A673 (cell line): ENCODE results near the gene CDK2AP2. TPM values are rescaled to one million over a fixed set of nuclear protein-coding genes. Genes with fewer than 3 reads are reported as not detected.
A peak's percentile ranks its signal among the peaks of the same experiment; 100 is the strongest.
"Not testable (repeated sequence)": the region's sequence is repeated elsewhere in the genome, so short reads cannot be mapped to it uniquely, and the experiment has no call there.

Source experiments
- BruUV-seq: library from RNA; stranded (reverse); fragments of 400-500 nt; replicated peaks from 2 replicates; lab custom pipeline; 2021; lab: Mats Ljungman, UMichigan
- CTCF ChIA-PET: fragments of 300-600 bp; sonication (Branson Sonifier 250); formaldehyde crosslinking; loops from one replicate; lab custom pipeline; 2022; ENCODE audit warnings: antibody characterized with exemption; lab: Charles Lee
- POLR2A ChIA-PET: fragments of 300-600 bp; sonication (Branson Sonifier 250); formaldehyde crosslinking; loops from one replicate; lab custom pipeline; 2022; ENCODE audit warnings: antibody characterized with exemption; ENCODE audit not compliant: low non-redundant PET; lab: Charles Lee
- DNase-seq: peaks from one replicate; pipeline ENCODE4 v3.0.0-alpha.2; 2015; ENCODE audit warnings: low spot score
- H3K27ac ChIP-seq: fragments of 200-600 bp; sonication (generic); 2 replicates; pipeline ENCODE4 v1.5.1; 2016; ENCODE audit warnings: mixed run types, low read depth, mild to moderate bottlenecking, mixed read lengths, antibody characterized with exemption, low read length; ENCODE audit not compliant: poor library complexity, severe bottlenecking
- H3K27me3 ChIP-seq: fragments of 200-600 bp; sonication (generic); replicated peaks from 2 replicates; pipeline ENCODE4 v1.6.1; 2017; ENCODE audit warnings: mixed run types, low read depth, mild to moderate bottlenecking, mixed read lengths, antibody characterized with exemption, low read length; ENCODE audit not compliant: insufficient read depth, poor library complexity
- H3K36me3 ChIP-seq: fragments of 200-600 bp; sonication (generic); 2 replicates; pipeline ENCODE4 v1.6.1; 2016; ENCODE audit warnings: mixed run types, mild to moderate bottlenecking, mixed read lengths, antibody characterized with exemption, low read length; ENCODE audit not compliant: insufficient read depth, poor library complexity, severe bottlenecking
- H3K4me1 ChIP-seq: fragments of 200-600 bp; sonication (generic); 2 replicates; pipeline ENCODE4 v1.6.1; 2017; ENCODE audit warnings: mixed run types, mild to moderate bottlenecking, mixed read lengths, antibody characterized with exemption, low read length; ENCODE audit not compliant: insufficient read depth, poor library complexity, severe bottlenecking
- H3K4me3 ChIP-seq: fragments of 200-600 bp; sonication (generic); 2 replicates; pipeline ENCODE4 v1.5.1; 2016; ENCODE audit warnings: low read depth, mixed run types, mild to moderate bottlenecking, mixed read lengths, low read length; ENCODE audit not compliant: poor library complexity, severe bottlenecking
- H3K9me3 ChIP-seq: fragments of 200-600 bp; sonication (generic); 2 replicates; pipeline ENCODE4 v1.6.1; 2016; ENCODE audit warnings: mixed run types, low read depth, mild to moderate bottlenecking, mixed read lengths, antibody characterized with exemption, low read length; ENCODE audit not compliant: poor library complexity, severe bottlenecking
- CTCF ChIP-seq: fragments of 300-800, 200-600 bp; sonication (generic); conservative IDR thresholded peaks from 2 replicates; pipeline ENCODE4 v1.5.1; 2017; ENCODE audit warnings: low read depth, mild to moderate bottlenecking, antibody characterized with exemption, low read length, moderate library complexity, mixed read lengths
- EZH2 ChIP-seq: fragments of 200-600 bp; sonication (generic); IDR thresholded peaks from 2 replicates; pipeline ENCODE4 v1.6.1; 2017; ENCODE audit warnings: borderline replicate concordance, low read depth, mild to moderate bottlenecking, mixed read lengths, antibody characterized with exemption, low read length; ENCODE audit not compliant: poor library complexity, severe bottlenecking
- intact Hi-C: fragments of 100-400 bp; cut with micrococcal nuclease; formaldehyde crosslinking; loops from one replicate; pipeline ENCODE4 v1.10.0; 2022; ENCODE audit not compliant: unreplicated experiment
- total RNA-seq: library from RNA; stranded (reverse); gene quantifications from 2 replicates; pipeline ENCODE4 v1.2.3, GENCODE V29; 2021

CDK2AP2 gene
- total RNA-seq, 1 experiment from 2014 or later, result 48.1 TPM

GRCh38 chr11:67466367-67466766 lies 41.6 kb downstream of the CDK2AP2 start:
- intact Hi-C loops, result no loop called here
- ChIA-PET CTCF (interaction anchor here (0.7 kb wide), 1 partner anchor 64 kb away, joined by 3 read pairs; the partner anchor contains the start of gene PPP1CA), POLR2A (no interaction called here)
- no peaks in the 10 kb centered on the region for H3K36me3 ChIP-seq
- no peak for TF ChIP-seq CTCF
- TF ChIP-seq EZH2, result no peak
- H3K9me3 ChIP-seq, result no peaks in the 10 kb centered on the region
- no peak overlapping the region for H3K4me3 ChIP-seq
- H3K27ac ChIP-seq, result no peak overlapping the region
- no peak for DNase-seq
- no peaks in the 10 kb centered on the region for H3K27me3 ChIP-seq
- BruUV-seq, result no TSS peak
- H3K4me1 ChIP-seq, result peaks cover 11% of the 10 kb centered on the region

GRCh38 chr11:67465530-67465929 lies 42.4 kb downstream of the CDK2AP2 start:
- CTCF ChIA-PET, DNase-seq, BruUV-seq, H3K36me3 ChIP-seq, intact Hi-C loops, H3K9me3 ChIP-seq, POLR2A ChIA-PET, H3K27ac ChIP-seq, H3K27me3 ChIP-seq: not testable (repeated sequence)
- peaks cover 11% of the 10 kb centered on the region for H3K4me1 ChIP-seq
- peak overlapping the region; percentile 80 for H3K4me3 ChIP-seq

- Histone ChIP-seq H3K4me1 (peaks cover 11% of the 10 kb centered on the region), H3K27me3 (no peaks in the 10 kb centered on the region), H3K9me3 (no peaks in the 10 kb centered on the region), H3K36me3 (no peaks in the 10 kb centered on the region), H3K27ac (peak overlapping the region; percentile 78), H3K4me3 (peak overlapping the region; percentile 80)
- intact Hi-C loops, result no loop called here
- ChIA-PET CTCF (no interaction called here), POLR2A (no interaction called here)
- no TSS peak for BruUV-seq
- DNase-seq, result no peak
- TF ChIP-seq CTCF (no peak), EZH2 (no peak)
These were observed 42.8 kb downstream of the CDK2AP2 start for GRCh38 chr11:67465189-67465510.

GRCh38 chr11:67464411-67465188 lies 43.4 kb downstream of the CDK2AP2 start:
- DNase-seq, result peak; percentile 85
- Histone ChIP-seq H3K4me3 (peak overlapping the region; percentile 80), H3K9me3 (no peaks in the 10 kb centered on the region), H3K4me1 (peaks cover 11% of the 10 kb centered on the region), H3K36me3 (no peaks in the 10 kb centered on the region), H3K27ac (peak overlapping the region; percentile 78), H3K27me3 (no peaks in the 10 kb centered on the region)
- POLR2A ChIA-PET, result no interaction called here
- TF ChIP-seq EZH2, result no peak
- no peak for TF ChIP-seq CTCF
- intact Hi-C loops, result no loop called here
- BruUV-seq, result no TSS peak
- CTCF ChIA-PET, result no interaction called here
